ACC112 (cell line): ENCODE measurements around the gene CORO2A.
"Not testable (repeated sequence)": the region's sequence is repeated elsewhere in the genome, so short reads cannot be mapped to it uniquely, and the experiment has no call there.

ENCODE experiments used
- H2AFZ ChIP-seq: fragments of 200-600 bp; sonication (generic); one replicate; pipeline ENCODE4 v1.6.0; 2017; ENCODE audit warnings: antibody characterized with exemption, low read length; ENCODE audit not compliant: unreplicated experiment
- H3K27ac ChIP-seq: fragments of 200-600 bp; sonication (generic); 2 replicates; pipeline ENCODE4 v1.5.1; 2014; ENCODE audit warnings: low read depth, mild to moderate bottlenecking, antibody characterized with exemption, low read length, moderate library complexity
- H3K27me3 ChIP-seq: fragments of 200-600 bp; sonication (generic); 2 replicates; pipeline ENCODE4 v1.6.1; 2014; ENCODE audit warnings: mild to moderate bottlenecking, antibody characterized with exemption, low read length, moderate library complexity, mixed read lengths; ENCODE audit not compliant: insufficient read depth
- H3K36me3 ChIP-seq: fragments of 200-600 bp; sonication (generic); 2 replicates; pipeline ENCODE4 v1.6.1; 2016; ENCODE audit warnings: mild to moderate bottlenecking, antibody characterized with exemption, low read length, moderate library complexity, mixed read lengths; ENCODE audit not compliant: insufficient read depth
- H3K4me1 ChIP-seq: fragments of 200-600 bp; sonication (generic); one replicate; pipeline ENCODE4 v1.6.1; 2016; ENCODE audit warnings: low read length, mixed read lengths; ENCODE audit not compliant: insufficient read depth, unreplicated experiment, control insufficient read depth
- H3K4me3 ChIP-seq: fragments of 200-600 bp; sonication (generic); 2 replicates; pipeline ENCODE4 v1.5.1; 2014; ENCODE audit warnings: mild to moderate bottlenecking, low read depth, low read length
- H3K79me2 ChIP-seq: fragments of 200-600 bp; sonication (generic); one replicate; pipeline ENCODE4 v1.6.0; 2016; ENCODE audit warnings: low read length; ENCODE audit not compliant: control insufficient read depth, unreplicated experiment, insufficient read depth

Gene CORO2A

GRCh38 chr9:98085058-98085457 is 107.4 kb downstream of the CORO2A start:
- H3K79me2 ChIP-seq: no peaks in the 10 kb centered on the region
- H2AFZ ChIP-seq: no peak overlapping the region
- H3K36me3 ChIP-seq: peaks cover 36% of the 10 kb centered on the region
- H3K4me3 ChIP-seq: no peak overlapping the region
- H3K4me1 ChIP-seq: peaks cover 52% of the 10 kb centered on the region
- H3K27ac ChIP-seq: 0 out of 2 replicates have a peak overlapping the region, but pooled peaks have one; percentile 17
- no peaks in the 10 kb centered on the region for H3K27me3 ChIP-seq

DNA sequence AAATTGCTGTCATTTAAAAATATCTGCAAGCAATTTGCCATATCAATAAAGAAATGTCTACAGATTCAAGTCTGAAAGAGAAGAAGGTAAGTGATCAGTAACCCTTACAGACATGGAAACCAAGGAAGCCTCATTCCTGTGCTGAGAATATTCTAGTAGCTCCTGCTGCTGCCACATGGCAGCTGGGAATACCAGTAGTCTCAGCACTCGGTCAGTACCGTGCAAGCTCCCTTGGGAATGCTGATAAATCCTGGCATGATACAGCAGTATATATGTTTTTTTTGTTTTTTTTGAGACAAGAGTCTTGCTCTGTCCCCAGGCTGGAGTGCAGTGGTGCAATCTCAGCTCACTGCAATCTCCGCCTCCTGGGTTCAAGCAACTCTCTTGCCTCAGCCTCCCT is 108.0 kb downstream of the CORO2A start:
- no peaks in the 10 kb centered on the region for H3K27me3 ChIP-seq
- no peak overlapping the region for H3K27ac ChIP-seq
- no peak overlapping the region for H2AFZ ChIP-seq
- H3K79me2 ChIP-seq: no peaks in the 10 kb centered on the region
- H3K36me3 ChIP-seq: peaks cover 37% of the 10 kb centered on the region
- H3K4me1 ChIP-seq: peaks cover 52% of the 10 kb centered on the region
- H3K4me3 ChIP-seq: no peak overlapping the region

DNA sequence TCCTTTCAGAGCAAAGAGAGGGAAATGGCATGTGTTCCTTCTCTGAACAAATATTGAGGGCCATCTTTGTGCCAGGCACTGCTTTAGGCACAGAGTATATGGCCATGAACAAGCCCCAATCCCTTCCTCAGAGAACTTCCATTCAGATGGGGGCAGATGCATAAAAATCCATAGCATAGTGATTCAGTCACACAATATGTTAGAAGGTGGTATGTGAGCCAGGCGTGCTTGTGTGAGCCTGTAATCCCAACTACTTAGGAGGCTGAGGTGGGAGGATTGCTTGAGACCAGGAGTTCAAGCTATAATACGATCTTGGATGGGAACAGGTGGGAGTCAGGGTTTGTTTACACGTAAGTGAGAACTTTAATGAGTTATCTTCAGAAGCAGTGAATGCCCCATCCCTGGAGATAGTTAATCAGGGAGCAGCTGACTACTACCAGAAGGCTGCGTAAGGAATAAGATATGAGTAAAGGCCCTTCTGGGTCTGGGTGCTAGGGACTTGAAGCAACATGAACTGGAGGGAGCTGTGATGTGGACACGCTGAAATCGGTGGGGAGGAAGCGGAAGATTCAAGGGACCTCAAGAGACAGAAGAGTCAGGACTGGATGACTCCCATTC is 108.8 kb downstream of the CORO2A start:
- Histone ChIP-seq H3K4me1 (peaks cover 52% of the 10 kb centered on the region), H3K27ac (0 out of 2 replicates have a peak overlapping the region, but pooled peaks have one; percentile 6), H3K4me3 (no peak overlapping the region), H3K36me3 (peaks cover 43% of the 10 kb centered on the region), H2AFZ (no peak overlapping the region), H3K79me2 (no peaks in the 10 kb centered on the region), H3K27me3 (no peaks in the 10 kb centered on the region)

DNA sequence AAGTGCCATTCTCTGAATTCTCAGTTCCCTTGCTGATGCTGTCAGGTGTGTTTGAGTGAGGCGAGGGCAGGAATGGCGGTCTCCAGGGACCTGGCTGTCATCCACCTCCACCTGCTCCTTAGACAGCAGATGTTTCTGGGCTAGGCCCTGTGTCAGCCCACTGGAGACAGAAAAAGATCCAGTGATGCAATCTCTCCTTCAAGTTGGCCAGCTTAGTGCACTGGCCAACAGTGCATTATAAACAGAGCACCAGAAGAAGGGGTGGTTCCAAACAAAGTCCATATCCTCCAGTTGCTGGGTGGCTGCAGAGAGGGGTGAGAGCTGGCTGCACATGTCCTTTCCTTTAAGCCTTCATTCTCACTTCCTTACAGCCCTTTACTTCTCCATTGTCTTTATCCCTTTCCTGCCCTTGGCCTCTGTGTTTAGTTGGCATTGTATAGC is 109.4 kb downstream of the CORO2A start:
- H3K27ac ChIP-seq: 0 out of 2 replicates have a peak overlapping the region, but pooled peaks have one; percentile 6
- no peaks in the 10 kb centered on the region for H3K27me3 ChIP-seq
- H3K36me3 ChIP-seq: peaks cover 43% of the 10 kb centered on the region

DNA sequence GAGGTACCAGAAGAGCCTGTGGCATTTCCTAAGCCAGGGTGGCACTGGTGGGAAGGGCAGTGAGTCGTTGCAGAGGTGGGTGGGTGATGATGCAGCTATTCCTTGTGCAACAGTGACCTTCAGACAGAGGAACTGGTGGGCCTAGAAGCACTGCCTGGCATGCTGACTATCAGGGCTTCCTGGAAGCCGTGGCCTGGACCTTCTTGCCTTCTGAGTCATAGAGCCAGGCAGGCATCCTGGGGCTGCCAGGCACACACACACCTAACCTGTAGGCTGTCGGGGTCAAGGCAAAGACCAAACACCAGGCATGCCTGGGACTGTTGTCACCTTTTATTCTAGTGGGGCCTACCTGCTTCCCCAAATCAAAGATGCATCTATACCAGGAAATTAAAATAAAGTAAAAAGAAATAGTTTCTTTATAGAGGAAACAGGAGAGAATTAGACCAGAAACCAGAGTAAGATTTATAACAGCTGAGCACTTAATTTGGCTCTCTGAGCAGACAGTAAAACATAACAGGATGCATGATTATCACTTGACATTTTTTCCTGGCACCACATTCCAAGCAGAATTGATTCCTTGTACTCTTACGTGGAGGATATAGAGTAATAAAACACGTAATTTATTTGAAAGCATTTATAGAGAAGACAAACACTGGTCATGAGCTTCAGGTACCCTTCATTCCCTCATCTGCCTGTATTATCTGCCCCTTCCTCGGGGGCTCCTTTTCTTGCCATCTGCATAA is 110.8 kb downstream of the CORO2A start:
- no peak overlapping the region for H2AFZ ChIP-seq
- H3K4me3 ChIP-seq: no peak overlapping the region
- peaks cover 45% of the 10 kb centered on the region for H3K4me1 ChIP-seq
- peak overlapping the region; percentile 70 for H3K27ac ChIP-seq
- peaks cover 43% of the 10 kb centered on the region for H3K36me3 ChIP-seq
- H3K27me3 ChIP-seq: no peaks in the 10 kb centered on the region
- H3K79me2 ChIP-seq: peaks cover 4% of the 10 kb centered on the region

More for the DNA sequence above, 109.4 kb downstream of the CORO2A start:
- Histone ChIP-seq H2AFZ (no peak overlapping the region), H3K4me3 (no peak overlapping the region), H3K4me1 (peaks cover 52% of the 10 kb centered on the region), H3K79me2 (no peaks in the 10 kb centered on the region)

DNA sequence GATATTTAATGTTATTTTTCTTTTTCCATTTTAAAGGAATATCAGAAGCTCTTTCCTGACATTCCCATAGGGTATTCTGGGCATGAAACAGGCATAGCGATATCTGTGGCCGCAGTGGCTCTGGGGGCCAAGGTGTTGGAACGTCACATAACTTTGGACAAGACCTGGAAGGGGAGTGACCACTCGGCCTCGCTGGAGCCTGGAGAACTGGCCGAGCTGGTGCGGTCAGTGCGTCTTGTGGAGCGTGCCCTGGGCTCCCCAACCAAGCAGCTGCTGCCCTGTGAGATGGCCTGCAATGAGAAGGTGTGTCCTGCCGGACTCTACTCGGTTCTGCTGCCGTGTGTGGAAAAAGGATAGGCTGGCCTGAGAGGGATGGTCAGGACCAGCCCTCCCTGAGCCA is 111.7 kb downstream of the CORO2A start:
- H3K4me1 ChIP-seq: peaks cover 40% of the 10 kb centered on the region

GRCh38 chr9:98080326-98080725 is 112.1 kb downstream of the CORO2A start:
- Histone ChIP-seq H3K36me3 (peaks cover 37% of the 10 kb centered on the region), H2AFZ (no peak overlapping the region), H3K4me3 (no peak overlapping the region), H3K4me1 (peaks cover 43% of the 10 kb centered on the region), H3K79me2 (peaks cover 12% of the 10 kb centered on the region), H3K27me3 (no peaks in the 10 kb centered on the region), H3K27ac (peak overlapping the region; percentile 70)

More for the DNA sequence above, 111.7 kb downstream of the CORO2A start:
- Histone ChIP-seq H3K27me3 (no peaks in the 10 kb centered on the region), H3K36me3 (peaks cover 40% of the 10 kb centered on the region), H3K79me2 (peaks cover 9% of the 10 kb centered on the region), H3K4me3 (no peak overlapping the region), H3K27ac (peak overlapping the region; percentile 70), H2AFZ (no peak overlapping the region)

DNA sequence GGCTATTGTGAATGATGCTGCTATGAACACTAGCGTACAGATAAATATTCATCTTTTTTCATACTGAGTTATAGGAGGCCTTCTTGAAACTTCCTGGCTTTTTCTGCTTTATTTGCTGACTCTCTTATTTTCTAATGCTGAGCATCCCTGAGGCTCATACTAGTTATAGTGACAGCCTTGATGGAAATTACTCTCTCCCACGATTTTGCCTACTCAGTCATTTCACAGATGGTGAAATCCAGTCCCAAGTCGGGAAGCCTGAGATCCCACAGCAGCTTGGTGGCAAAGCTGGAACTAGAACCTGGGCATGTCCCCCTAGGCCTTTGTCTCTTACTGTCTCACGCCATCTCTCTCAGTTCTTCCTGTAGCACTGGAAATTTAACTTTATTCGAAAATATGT is 113.5 kb downstream of the CORO2A start:
- Histone ChIP-seq H3K4me3 (no peak overlapping the region), H3K27me3 (no peaks in the 10 kb centered on the region), H2AFZ (no peak overlapping the region), H3K79me2 (peaks cover 12% of the 10 kb centered on the region), H3K36me3 (peaks cover 32% of the 10 kb centered on the region), H3K27ac (no peak overlapping the region), H3K4me1 (peaks cover 49% of the 10 kb centered on the region)

DNA sequence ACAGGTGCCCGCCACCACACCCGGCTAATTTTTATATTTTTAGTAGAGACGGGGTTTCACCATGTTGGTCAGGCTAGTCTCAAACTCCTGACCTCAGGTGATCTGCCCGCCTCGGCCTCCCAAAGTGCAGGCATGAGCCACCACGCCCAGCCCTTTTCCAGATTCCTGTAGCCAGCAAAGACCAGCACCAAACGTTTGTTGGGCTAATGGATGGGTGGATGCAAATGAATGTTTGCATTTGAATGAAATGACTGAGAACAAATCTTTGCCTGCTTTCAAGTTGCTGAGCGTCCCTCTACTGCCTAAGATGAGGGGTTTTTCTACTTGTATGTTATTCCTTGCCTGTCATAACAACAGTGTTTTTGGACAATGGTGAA is 115.9 kb downstream of the CORO2A start:
- not testable (repeated sequence) for H3K27me3 ChIP-seq, H3K27ac ChIP-seq, H2AFZ ChIP-seq, H3K4me3 ChIP-seq
- Histone ChIP-seq H3K4me1 (peaks cover 33% of the 10 kb centered on the region), H3K79me2 (peaks cover 17% of the 10 kb centered on the region), H3K36me3 (peaks cover 16% of the 10 kb centered on the region)

- Histone ChIP-seq H3K4me1 (peaks cover 22% of the 10 kb centered on the region), H3K36me3 (peaks cover 10% of the 10 kb centered on the region; the same call in 1 of the 2 replicates), H3K79me2 (peaks cover 26% of the 10 kb centered on the region), H3K4me3 (peak overlapping the region; percentile 6; the same call in 1 of the 2 replicates), H3K27me3 (no peaks in the 10 kb centered on the region), H3K27ac (peak overlapping the region; percentile 66), H2AFZ (no peak overlapping the region)
These were observed 117.1 kb downstream of the CORO2A start for GRCh38 chr9:98075332-98075805.
